ENCODE measurements around the gene EED. TPM values are rescaled to one million over a fixed set of nuclear protein-coding genes. Genes with fewer than 3 reads are reported as not detected.

EED gene
- total RNA-seq, 2 experiments from 2014 or later: 90.3 to 127 TPM

DNA sequence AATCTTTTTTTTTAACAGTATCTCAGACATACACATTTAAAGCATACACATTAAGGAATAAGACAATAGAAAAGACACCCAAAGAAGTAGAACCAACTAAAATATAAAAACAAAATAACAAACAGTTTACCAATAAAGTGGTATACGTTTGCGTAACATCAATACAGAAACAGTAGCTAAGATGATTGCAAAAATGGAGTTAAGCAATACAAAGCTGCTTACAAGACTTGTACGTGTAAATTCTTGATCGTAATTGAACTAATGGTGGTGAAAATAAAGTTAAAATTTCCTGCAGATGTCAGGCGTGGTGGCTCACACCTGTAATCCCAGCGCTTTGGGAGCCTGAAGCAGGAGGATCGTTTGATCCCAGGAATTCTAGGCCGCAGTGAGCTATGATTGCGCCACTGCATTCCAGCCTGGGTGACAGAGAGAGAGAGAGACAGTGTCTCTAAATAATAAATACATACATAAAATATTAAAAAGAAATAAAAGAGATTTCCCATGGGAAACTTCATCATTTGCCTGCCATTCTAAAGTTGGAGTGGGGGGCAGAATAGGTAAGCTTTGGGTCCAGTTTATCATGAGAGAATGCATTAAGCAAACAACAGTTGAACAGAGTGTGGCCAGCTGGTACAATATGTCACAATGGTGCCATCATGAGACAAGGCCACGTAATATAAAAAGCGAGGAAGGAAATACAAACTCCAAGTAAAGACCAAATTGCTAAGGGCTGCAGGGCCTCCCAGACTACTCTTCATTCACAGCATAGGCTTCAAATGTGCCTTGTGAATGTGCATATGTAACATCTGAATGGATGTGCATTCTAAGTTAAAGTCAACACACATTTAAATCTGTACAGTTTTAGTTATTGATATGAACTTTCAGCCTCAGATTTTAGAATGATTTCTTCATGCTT lies 38.9 kb upstream of the EED start:
- H3K4me1 Mint-ChIP-seq: peaks cover 17% of the 10 kb centered on the region
- no peak for DNase-seq
- no peak overlapping the region for H3K4me3 Mint-ChIP-seq
- H3K27me3 Mint-ChIP-seq: no peaks in the 10 kb centered on the region
- no peak for ATAC-seq
- intact Hi-C loops (cut with DNase I, micrococcal nuclease): no loop called here
- H3K9me3 Mint-ChIP-seq (ENCODE audit: low read depth): peaks cover 5% of the 10 kb centered on the region
- H3K27ac Mint-ChIP-seq: no peak overlapping the region
- CTCF ChIA-PET: interaction anchor here (2.7 kb wide), 1 partner anchor 12 kb away, joined by 13 read pairs; no protein-coding TSS in a partner anchor
- POLR2A ChIA-PET: no interaction called here
- H3K36me3 Mint-ChIP-seq (ENCODE audit: low read depth): no peaks in the 10 kb centered on the region

DNA sequence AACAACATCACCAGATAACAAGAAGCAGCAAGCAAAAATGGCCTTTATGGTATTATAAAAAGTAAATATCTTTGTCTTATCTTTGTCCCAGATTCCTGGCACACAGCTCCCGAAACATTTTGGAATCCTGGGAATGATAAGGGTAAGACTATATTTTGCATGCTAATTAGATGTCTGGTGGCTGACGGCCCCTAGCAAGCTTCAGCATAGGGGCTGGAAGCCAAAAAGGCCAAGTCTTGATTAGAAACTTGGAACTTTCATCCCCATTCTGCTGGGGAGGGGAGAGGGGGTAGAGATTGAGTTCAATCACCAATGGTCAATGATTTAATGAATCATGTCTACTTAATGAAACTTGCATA lies 38.2 kb upstream of the EED start:
- Mint-ChIP-seq H3K4me3 (no peak overlapping the region), H3K4me1 (peaks cover 22% of the 10 kb centered on the region), H3K9me3 (ENCODE audit: low read depth) (peaks cover 5% of the 10 kb centered on the region), H3K27ac (no peak overlapping the region), H3K27me3 (no peaks in the 10 kb centered on the region), H3K36me3 (ENCODE audit: low read depth) (no peaks in the 10 kb centered on the region)
- CTCF ChIA-PET: interaction anchor here (2.7 kb wide), 1 partner anchor 13 kb away, joined by 13 read pairs; no protein-coding TSS in a partner anchor
- POLR2A ChIA-PET: no interaction called here
- DNase-seq (no peak), ATAC-seq (no peak)
- intact Hi-C loops (cut with DNase I, micrococcal nuclease): no loop called here

DNA sequence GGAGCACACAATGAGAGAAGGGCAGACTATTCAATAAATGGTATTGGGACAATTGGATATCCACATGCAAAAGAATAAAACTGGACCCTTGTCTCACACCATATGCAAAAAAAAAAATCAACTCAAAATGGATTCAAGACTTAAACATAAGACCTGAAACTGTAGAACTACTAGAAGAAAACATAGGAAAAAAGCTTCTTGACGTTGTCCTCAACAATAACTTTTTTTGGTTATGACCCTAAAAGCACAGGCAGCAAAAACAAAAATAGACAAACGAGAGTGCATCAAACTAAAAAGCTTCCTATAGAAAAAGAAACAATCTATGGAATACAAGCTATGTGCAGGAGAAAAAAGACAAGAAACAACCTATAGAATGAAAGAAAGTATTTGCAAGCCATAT lies 37.1 kb upstream of the EED start:
- CTCF ChIA-PET: interaction anchor here (0.6 to 1.0 kb wide), 3 partner anchors 25 to 510 kb away, joined by 3 to 6 read pairs (median 3); no protein-coding TSS in a partner anchor
- POLR2A ChIA-PET: interaction anchor here (0.7 kb wide), 1 partner anchor 33 kb away, joined by 3 read pairs; no protein-coding TSS in a partner anchor

DNA sequence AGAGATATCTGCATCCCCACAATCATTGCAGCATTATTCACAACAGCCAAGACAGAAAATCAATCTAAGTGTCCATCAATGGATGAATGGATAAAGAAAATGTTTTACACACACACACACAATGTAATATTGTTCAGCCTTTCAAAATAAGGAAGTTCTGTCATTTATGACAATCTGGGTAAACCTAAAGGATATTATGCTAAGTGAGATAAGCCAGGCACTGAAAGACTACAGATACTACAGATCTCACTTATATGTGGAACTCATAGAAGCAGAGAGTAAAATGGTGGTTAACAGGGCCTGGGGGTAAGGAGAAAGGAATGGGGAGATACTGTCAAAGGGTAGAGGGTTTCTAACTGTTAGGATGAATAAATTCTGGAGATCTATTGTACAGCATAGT lies 36.0 kb upstream of the EED start:
- peaks cover 42% of the 10 kb centered on the region for H3K4me1 Mint-ChIP-seq
- H3K4me3 Mint-ChIP-seq: no peak overlapping the region
- CTCF ChIA-PET: interaction anchor here (0.9 kb wide), 1 partner anchor 11 kb away, joined by 3 read pairs; no protein-coding TSS in a partner anchor
- no peak overlapping the region for H3K27ac Mint-ChIP-seq
- intact Hi-C loops (cut with DNase I, micrococcal nuclease): no loop called here
- ATAC-seq (no peak), DNase-seq (no peak)
- POLR2A ChIA-PET: no interaction called here
- no peaks in the 10 kb centered on the region for H3K36me3 Mint-ChIP-seq (ENCODE audit: low read depth)
- H3K9me3 Mint-ChIP-seq (ENCODE audit: low read depth): peaks cover 5% of the 10 kb centered on the region
- H3K27me3 Mint-ChIP-seq: no peaks in the 10 kb centered on the region

More for the DNA sequence above, 37.1 kb upstream of the EED start:
- intact Hi-C loops (cut with DNase I, micrococcal nuclease): no loop called here
- Mint-ChIP-seq H3K27ac (no peak overlapping the region), H3K4me1 (peaks cover 30% of the 10 kb centered on the region), H3K4me3 (no peak overlapping the region), H3K9me3 (ENCODE audit: low read depth) (peaks cover 5% of the 10 kb centered on the region), H3K36me3 (ENCODE audit: low read depth) (no peaks in the 10 kb centered on the region), H3K27me3 (no peaks in the 10 kb centered on the region)
- ATAC-seq (no peak), DNase-seq (no peak)

DNA sequence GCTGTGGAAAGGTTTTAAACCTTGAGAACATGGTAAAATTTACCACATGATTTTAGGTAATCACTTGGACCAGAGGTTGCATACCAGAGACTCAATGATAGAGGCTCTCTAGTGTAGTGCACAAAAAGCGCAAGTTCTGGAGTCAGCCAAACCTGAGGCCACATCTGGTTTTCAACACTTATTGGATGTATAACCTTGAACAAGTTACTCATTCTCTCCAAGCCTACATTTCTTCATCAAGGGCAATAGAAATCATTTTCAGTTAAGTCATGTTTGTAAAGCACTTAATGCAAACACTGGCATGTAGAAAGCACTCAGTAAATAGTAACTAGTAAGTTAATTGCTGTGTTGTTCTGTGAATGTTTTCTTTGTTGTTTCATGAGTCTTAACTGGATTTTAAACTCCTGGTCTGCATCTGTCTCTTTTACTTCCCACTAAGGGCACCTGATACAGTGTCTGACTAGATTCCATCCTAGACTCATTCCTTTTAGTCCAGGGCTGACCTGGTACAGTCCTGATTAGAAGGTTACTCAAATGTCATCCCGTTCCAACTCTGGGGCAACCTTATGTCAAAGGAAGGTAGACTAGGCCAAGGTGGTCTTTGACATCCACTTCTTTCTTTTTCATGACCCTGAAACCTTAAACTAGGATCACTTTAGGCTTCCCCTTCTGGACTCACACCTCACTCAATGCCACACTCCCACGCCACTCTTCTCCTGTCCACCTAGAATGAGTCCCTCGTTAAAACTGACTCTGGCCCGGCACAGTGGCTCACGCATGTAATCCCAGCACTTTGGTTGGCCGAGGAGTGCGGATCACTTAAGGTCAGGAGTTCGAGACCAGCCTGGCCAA lies 34.5 kb upstream of the EED start:
- POLR2A ChIA-PET: no interaction called here

DNA sequence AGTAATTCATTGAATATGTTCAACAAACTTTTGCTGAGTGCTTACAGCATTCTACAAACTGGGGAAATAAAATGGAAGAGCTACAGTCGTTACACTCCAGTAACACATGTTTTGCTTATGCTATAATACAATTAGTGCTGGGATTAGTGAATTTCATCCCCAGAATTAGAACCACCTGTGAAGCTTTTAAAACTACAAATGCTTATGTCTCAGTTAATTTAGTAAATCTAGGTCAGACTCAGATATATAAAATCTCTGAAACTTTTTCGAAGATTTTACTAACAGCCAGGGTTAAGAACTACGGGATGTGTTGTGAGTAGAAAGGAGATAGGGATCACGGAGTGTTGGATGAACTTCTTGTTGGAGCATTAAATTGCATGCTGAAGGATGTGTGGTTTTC lies 33.7 kb upstream of the EED start:
- POLR2A ChIA-PET: interaction anchor here (0.5 to 0.9 kb wide), 2 partner anchors 20 to 51 kb away, joined by 4 read pairs; no protein-coding TSS in a partner anchor

More for the DNA sequence above, 34.5 kb upstream of the EED start:
- no peaks in the 10 kb centered on the region for H3K27me3 Mint-ChIP-seq
- DNase-seq (no peak), ATAC-seq (peak; percentile 8)
- H3K27ac Mint-ChIP-seq: peak overlapping the region; percentile 9
- H3K9me3 Mint-ChIP-seq (ENCODE audit: low read depth): peaks cover 8% of the 10 kb centered on the region
- no peak overlapping the region for H3K4me3 Mint-ChIP-seq
- CTCF ChIA-PET: interaction anchor here (0.6 to 0.9 kb wide), 3 partner anchors 10 to 714 kb away, joined by 3 to 4 read pairs (median 3); partner anchors contain the start of gene PICALM
- H3K4me1 Mint-ChIP-seq: peaks cover 50% of the 10 kb centered on the region
- no peaks in the 10 kb centered on the region for H3K36me3 Mint-ChIP-seq (ENCODE audit: low read depth)
- intact Hi-C loops (cut with DNase I, micrococcal nuclease): loop anchor here (5.0 kb wide), 2 partner anchors 33 to 382 kb away; no protein-coding TSS in a partner anchor

DNA sequence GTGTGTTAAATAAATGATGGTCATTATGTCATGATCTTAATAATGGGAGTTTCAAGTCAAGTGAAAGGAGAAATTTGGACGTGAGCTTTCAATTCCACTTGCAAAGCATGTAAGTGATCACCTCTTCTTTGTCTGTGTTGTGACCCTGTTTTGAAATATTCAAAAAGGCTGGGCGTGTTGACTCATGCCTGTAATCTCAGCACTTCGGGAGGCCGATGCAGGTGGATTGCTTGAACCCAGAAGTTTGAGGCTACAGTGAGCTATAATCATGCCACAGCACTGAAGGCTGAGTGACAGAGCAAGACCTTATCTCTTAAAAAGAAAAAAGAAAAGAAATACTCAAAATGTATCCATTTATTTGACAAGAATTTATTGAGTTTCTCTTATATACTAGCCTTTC lies 32.9 kb upstream of the EED start:
- ChIA-PET POLR2A (interaction anchor here (0.5 to 0.9 kb wide), 3 partner anchors 19 to 477 kb away, joined by 3 to 4 read pairs (median 4); no protein-coding TSS in a partner anchor), CTCF (interaction anchor here (0.9 to 1.3 kb wide), 2 partner anchors 80 to 144 kb away, joined by 3 to 4 read pairs; no protein-coding TSS in a partner anchor)
- ATAC-seq (no peak), DNase-seq (no peak)
- Mint-ChIP-seq H3K9me3 (ENCODE audit: low read depth) (peaks cover 8% of the 10 kb centered on the region), H3K4me1 (peaks cover 62% of the 10 kb centered on the region), H3K4me3 (no peak overlapping the region), H3K27ac (no peak overlapping the region), H3K36me3 (ENCODE audit: low read depth) (no peaks in the 10 kb centered on the region), H3K27me3 (no peaks in the 10 kb centered on the region)
- intact Hi-C loops (cut with DNase I, micrococcal nuclease): loop anchor here (5.0 kb wide), 2 partner anchors 34 to 381 kb away; no protein-coding TSS in a partner anchor

More for the DNA sequence above, 33.7 kb upstream of the EED start:
- no peak for DNase-seq
- H3K4me1 Mint-ChIP-seq: peaks cover 59% of the 10 kb centered on the region
- H3K27ac Mint-ChIP-seq: peak overlapping the region; percentile 5
- intact Hi-C loops (cut with DNase I, micrococcal nuclease): loop anchor here (5.0 kb wide), 2 partner anchors 34 to 381 kb away; no protein-coding TSS in a partner anchor
- CTCF ChIA-PET: interaction anchor here (0.7 to 0.8 kb wide), 2 partner anchors 119 to 142 kb away, joined by 4 to 6 read pairs; partner anchors contain the start of gene PICALM
- H3K9me3 Mint-ChIP-seq (ENCODE audit: low read depth): peaks cover 8% of the 10 kb centered on the region
- no peaks in the 10 kb centered on the region for H3K27me3 Mint-ChIP-seq
- no peak for ATAC-seq
- H3K4me3 Mint-ChIP-seq: no peak overlapping the region
- H3K36me3 Mint-ChIP-seq (ENCODE audit: low read depth): no peaks in the 10 kb centered on the region

DNA sequence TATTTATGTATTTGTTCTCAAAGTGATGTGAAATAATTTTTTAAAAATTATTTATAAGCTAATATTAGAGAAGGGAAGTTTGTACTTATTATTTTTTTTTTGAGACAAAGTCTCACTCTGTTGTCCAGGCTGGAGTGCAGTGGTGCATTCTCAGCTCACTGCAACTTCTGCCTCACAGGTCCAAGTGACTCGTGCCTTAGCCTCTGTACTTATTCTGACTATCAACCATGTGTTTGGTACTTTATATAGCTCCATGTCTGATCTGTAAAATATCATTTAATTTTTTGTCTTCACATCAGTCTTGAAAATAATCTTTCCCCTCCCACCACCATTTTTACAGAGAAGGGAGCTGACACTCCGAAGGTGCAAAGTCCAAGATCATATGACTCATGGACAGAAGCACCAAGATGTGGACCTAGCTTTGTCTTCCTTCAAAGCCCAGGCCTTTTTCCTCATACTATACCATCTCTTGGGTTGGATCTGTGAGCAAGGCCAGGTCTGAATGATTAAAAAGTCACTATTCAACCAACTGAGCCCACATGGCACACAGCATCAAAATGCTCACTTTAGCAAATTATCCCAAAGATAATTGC lies 32.4 kb upstream of the EED start:
- DNase-seq (no peak), ATAC-seq (no peak)
- H3K36me3 Mint-ChIP-seq (ENCODE audit: low read depth): no peaks in the 10 kb centered on the region
- no peaks in the 10 kb centered on the region for H3K27me3 Mint-ChIP-seq
- peaks cover 62% of the 10 kb centered on the region for H3K4me1 Mint-ChIP-seq
- H3K4me3 Mint-ChIP-seq: no peak overlapping the region
- ChIA-PET CTCF (interaction anchor here (0.9 to 1.3 kb wide), 2 partner anchors 80 to 145 kb away, joined by 3 to 4 read pairs; no protein-coding TSS in a partner anchor), POLR2A (interaction anchor here (0.8 kb wide), 1 partner anchor 81 kb away, joined by 4 read pairs; no protein-coding TSS in a partner anchor)
- intact Hi-C loops (cut with DNase I, micrococcal nuclease): loop anchor here (5.0 kb wide), 2 partner anchors 35 to 380 kb away; no protein-coding TSS in a partner anchor
- H3K27ac Mint-ChIP-seq: peak overlapping the region; percentile 45
- H3K9me3 Mint-ChIP-seq (ENCODE audit: low read depth): peaks cover 7% of the 10 kb centered on the region

DNA sequence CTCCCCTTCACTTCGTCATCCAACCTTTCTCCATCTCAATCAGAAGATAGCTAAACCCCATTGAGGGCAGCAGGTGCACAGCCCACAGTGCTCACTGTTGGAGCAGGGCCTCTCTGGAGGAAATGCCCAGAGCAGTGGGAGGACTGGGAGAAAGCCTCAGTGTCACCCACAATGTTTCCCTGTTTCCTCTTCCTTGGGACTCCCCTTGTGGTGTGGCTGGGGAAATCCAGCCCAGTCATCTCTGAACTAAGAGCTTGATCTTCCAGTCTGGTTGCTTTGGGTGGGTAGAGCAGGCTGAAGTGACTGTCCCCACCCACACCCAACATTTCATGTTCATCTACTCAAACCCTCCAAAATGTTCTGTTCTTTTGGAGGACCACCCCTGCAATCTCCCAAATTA lies 29.8 kb upstream of the EED start:
- DNase-seq (peak; percentile 89), ATAC-seq (peak; percentile 69)
- intact Hi-C loops (cut with DNase I, micrococcal nuclease): loop anchor here (1.0 to 5.0 kb wide), 13 partner anchors 12 to 378 kb away; partner anchors contain the start of genes CCDC83 (in 1 of the 2) and PICALM (in 1 of the 2)
- H3K27me3 Mint-ChIP-seq: no peaks in the 10 kb centered on the region
- ChIA-PET POLR2A (interaction anchor here (0.6 to 1.2 kb wide), 9 partner anchors 12 to 266 kb away, joined by 3 to 4 read pairs (median 3); partner anchors contain the start of gene PICALM), CTCF (interaction anchor here (1.0 to 2.2 kb wide), 7 partner anchors 10 to 173 kb away, joined by 3 to 12 read pairs (median 5); no protein-coding TSS in a partner anchor)
- peaks cover 79% of the 10 kb centered on the region for H3K4me1 Mint-ChIP-seq
- peak overlapping the region; percentile 92 for H3K27ac Mint-ChIP-seq
- peak overlapping the region; percentile 28 for H3K4me3 Mint-ChIP-seq
- H3K36me3 Mint-ChIP-seq (ENCODE audit: low read depth): no peaks in the 10 kb centered on the region
- peaks cover 3% of the 10 kb centered on the region for H3K9me3 Mint-ChIP-seq (ENCODE audit: low read depth)

Measured in activated CD4-positive, alpha-beta T cell treated with anti-CD3 and anti-CD28 coated beads for 36 hours (primary cell).